GM23338 (cell line): ENCODE results near the gene GRAMD1A. TPM values are rescaled to one million over a fixed set of nuclear protein-coding genes. Genes with fewer than 3 reads are reported as not detected.
A peak's percentile ranks its signal among the peaks of the same experiment; 100 is the strongest.

ENCODE experiments used
- ATAC-seq: fragments of 200-7000 bp; cut with Tn5 transposase; 3 replicates; pipeline ENCODE4 v1.9.1; 2020
- DNase-seq: peaks from one replicate; pipeline ENCODE4 v3.0.0-alpha.2; 2015; ENCODE audit warnings: low spot score
- H2AFZ ChIP-seq: fragments of 200-600 bp; sonication (generic); 2 replicates; pipeline ENCODE4 v1.8.0; 2016; ENCODE audit warnings: antibody characterized with exemption, mild to moderate bottlenecking, moderate library complexity
- H3F3A ChIP-seq: fragments of 200-600 bp; sonication (generic); replicated peaks from 2 replicates; pipeline ENCODE4 v1.8.0; 2017; ENCODE audit warnings: antibody characterized with exemption, mixed run types, low read depth
- H3K27ac ChIP-seq: fragments of 200-600 bp; sonication (generic); 2 replicates; pipeline ENCODE4 v1.6.1; 2016; ENCODE audit warnings: low read depth
- H3K27me3 ChIP-seq: fragments of 200-600 bp; sonication (generic); 2 replicates; pipeline ENCODE4 v1.8.0; 2016; ENCODE audit warnings: mild to moderate bottlenecking, mixed run types, moderate library complexity; ENCODE audit not compliant: insufficient read depth
- H3K36me3 ChIP-seq: fragments of 200-600 bp; sonication (generic); 2 replicates; pipeline ENCODE4 v1.8.0; 2016; ENCODE audit warnings: mild to moderate bottlenecking; ENCODE audit not compliant: insufficient read depth
- H3K4me1 ChIP-seq: fragments of 200-600 bp; sonication (generic); 2 replicates; pipeline ENCODE4 v1.8.0; 2016; ENCODE audit warnings: mild to moderate bottlenecking, moderate library complexity; ENCODE audit not compliant: insufficient read depth
- H3K4me2 ChIP-seq: fragments of 200-600 bp; sonication (generic); 2 replicates; pipeline ENCODE4 v1.7.1; 2017; ENCODE audit warnings: mixed run types
- H3K4me3 ChIP-seq: fragments of 200-600 bp; sonication (generic); 2 replicates; pipeline ENCODE4 v1.6.1; 2016; ENCODE audit warnings: mixed run types
- H3K79me2 ChIP-seq: fragments of 200-600 bp; sonication (generic); replicated peaks from 2 replicates; pipeline ENCODE4 v1.8.0; 2017; ENCODE audit warnings: mild to moderate bottlenecking; ENCODE audit not compliant: insufficient read depth
- H3K9me2 ChIP-seq: fragments of 200-600 bp; sonication (generic); 2 replicates; pipeline ENCODE4 v1.8.0; 2017; ENCODE audit not compliant: insufficient read depth
- H4K20me1 ChIP-seq: fragments of 200-600 bp; sonication (generic); replicated peaks from 2 replicates; pipeline ENCODE4 v1.8.0; 2017; ENCODE audit warnings: mild to moderate bottlenecking; ENCODE audit not compliant: insufficient read depth
- H3K27ac Mint-ChIP-seq: 2 replicates; pipeline ENCODE4 v1.8.0; 2020; ENCODE audit warnings: inconsistent platforms, mild to moderate bottlenecking, moderate library complexity, mixed read lengths
- H3K27me3 Mint-ChIP-seq: 3 replicates; pipeline ENCODE4 v1.8.0; 2022; ENCODE audit warnings: low read depth, mild to moderate bottlenecking, moderate library complexity, mixed read lengths, inconsistent platforms; ENCODE audit not compliant: insufficient read depth, poor library complexity
- H3K36me3 Mint-ChIP-seq: 3 replicates; pipeline ENCODE4 v1.8.0; 2021; ENCODE audit warnings: low read depth, mild to moderate bottlenecking, inconsistent platforms, moderate library complexity, mixed read lengths
- H3K4me1 Mint-ChIP-seq: 3 replicates; pipeline ENCODE4 v1.8.0; 2020; ENCODE audit warnings: mild to moderate bottlenecking, inconsistent platforms, mixed read lengths
- H3K4me3 Mint-ChIP-seq: 3 replicates; pipeline ENCODE4 v1.8.0; 2021; ENCODE audit warnings: moderate library complexity, mild to moderate bottlenecking, inconsistent platforms, mixed read lengths
- H3K9me3 Mint-ChIP-seq: 3 replicates; pipeline ENCODE4 v1.8.0; 2020; ENCODE audit warnings: moderate library complexity, mild to moderate bottlenecking, inconsistent platforms, mixed read lengths
- CREB1 ChIP-seq: fragments of 250-450 bp; sonication (Bioruptor Pico); IDR thresholded peaks from 2 replicates; pipeline ENCODE4 v1.5.0; 2020; ENCODE audit warnings: low read depth, mild to moderate bottlenecking, moderate library complexity
- EZH2 ChIP-seq: fragments of 200-600 bp; sonication (generic); IDR thresholded peaks from one replicate; pipeline ENCODE4 v1.8.0; 2017; ENCODE audit warnings: antibody characterized with exemption, mild to moderate bottlenecking, low read depth; ENCODE audit not compliant: unreplicated experiment
- EZH2phosphoT487 ChIP-seq: fragments of 200-600 bp; sonication (generic); IDR thresholded peaks from one replicate; pipeline ENCODE4 v1.8.1; 2018; ENCODE audit warnings: antibody characterized with exemption; ENCODE audit not compliant: unreplicated experiment
- JUNB ChIP-seq: IDR thresholded peaks from one replicate; pipeline ENCODE4 v1.6.1; 2016; ENCODE audit warnings: antibody characterized with exemption; ENCODE audit not compliant: unreplicated experiment
- NANOG ChIP-seq: IDR thresholded peaks from 2 replicates; pipeline ENCODE4 v1.6.1; 2016; ENCODE audit warnings: antibody characterized with exemption, borderline replicate concordance
- POLR2AphosphoS5 ChIP-seq: IDR thresholded peaks from 2 replicates; pipeline ENCODE4 v1.6.1; 2016; ENCODE audit warnings: antibody characterized with exemption, low read depth
- STAT1 ChIP-seq: IDR thresholded peaks from one replicate; pipeline ENCODE4 v1.6.1; 2016; ENCODE audit warnings: antibody characterized with exemption; ENCODE audit not compliant: unreplicated experiment
- ZNF114 ChIP-seq: fragments of 250-450 bp; sonication (Bioruptor Pico); IDR thresholded peaks from 2 replicates; pipeline ENCODE4 v1.5.0; 2020; ENCODE audit warnings: mild to moderate bottlenecking, moderate library complexity
- ZNF331 ChIP-seq: fragments of 250-450 bp; sonication (Bioruptor Pico); IDR thresholded peaks from 2 replicates; pipeline ENCODE4 v1.5.0; 2020; ENCODE audit warnings: low read depth, mild to moderate bottlenecking, moderate library complexity
- polyA plus RNA-seq: library from polyadenylated mRNA; unstranded; fragments of >200 nt; fragmentation: Nextera tagmentation; extraction: Ambion mirVana; gene quantifications from 2 replicates; pipeline ENCODE4 v1.2.1, GENCODE V29; 2016
- total RNA-seq: library from RNA; depleted of rRNA; stranded (reverse); fragments of >200 nt; shearing (Covaris generic); gene quantifications from 2 replicates; pipeline ENCODE4 v1.2.3, GENCODE V29; 2014
- TF ChIP-seq, protein P1 (sequence below), 2 experiments: fragments of 200-600 bp in 1 of 2; sonication (generic) in 1 of 2; conservative IDR thresholded peaks; 2 replicates each; pipeline versions ENCODE4 v1.5.1 to v1.6.1; 2016 to 2017; ENCODE audit warnings: antibody characterized with exemption in 2 of 2, low read depth in 2 of 2, mild to moderate bottlenecking in 2 of 2, moderate library complexity in 1 of 2
- TF ChIP-seq, protein P2 (sequence below): IDR thresholded peaks from one replicate; pipeline ENCODE4 v1.6.1; 2018; ENCODE audit warnings: antibody characterized with exemption; ENCODE audit not compliant: unreplicated experiment
- TF ChIP-seq, protein P3 (sequence below): fragments of 250-450 bp; sonication (Bioruptor Pico); IDR thresholded peaks from 2 replicates; pipeline ENCODE4 v1.5.0; 2020; ENCODE audit warnings: mild to moderate bottlenecking, moderate library complexity
- TF ChIP-seq, protein P4 (sequence below): IDR thresholded peaks from 2 replicates; pipeline ENCODE4 v1.6.1; 2016; ENCODE audit warnings: antibody characterized with exemption

Gene GRAMD1A
- total and polyA plus RNA-seq, 2 experiments from 2014 or later = 122 to 174 TPM

DNA sequence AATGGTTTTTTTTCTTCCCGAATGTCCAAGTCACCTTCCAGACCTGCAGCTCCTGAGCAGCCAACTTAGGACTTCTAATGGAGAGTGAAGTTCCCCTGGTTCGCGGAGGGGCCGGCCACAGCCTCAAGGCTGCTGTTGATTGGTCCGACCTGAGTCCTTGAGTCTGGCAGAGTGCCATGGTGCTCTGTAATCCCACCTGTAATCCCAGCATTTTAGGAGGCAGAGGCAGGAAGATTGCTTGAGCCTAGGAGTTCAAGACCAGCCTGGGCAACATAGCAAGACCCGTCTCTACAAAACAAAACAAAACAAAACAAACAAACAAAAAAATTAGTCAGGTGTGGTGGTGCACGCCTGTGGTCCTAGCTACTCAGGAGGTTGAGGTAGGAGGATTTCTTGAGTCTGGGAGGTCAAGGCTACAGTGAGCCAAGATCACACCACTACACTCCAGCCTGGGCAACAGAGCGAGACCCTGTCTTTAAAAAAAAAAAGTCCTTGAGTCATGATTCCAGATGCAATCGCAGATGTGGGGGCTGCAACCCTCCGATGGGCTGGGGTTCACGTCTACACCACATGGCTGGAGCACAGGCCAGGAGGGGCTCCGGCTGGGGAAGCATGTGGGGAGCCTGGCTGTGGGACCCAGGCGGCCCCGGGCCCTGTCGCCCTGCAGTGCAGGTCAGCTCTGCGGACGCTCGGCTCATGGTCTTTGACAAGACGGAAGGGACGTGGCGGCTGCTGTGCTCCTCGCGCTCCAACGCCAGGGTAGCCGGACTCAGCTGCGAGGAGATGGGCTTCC is 59.1 kb downstream of the GRAMD1A start:
- Histone ChIP-seq H3K79me2 (no peaks in the 10 kb centered on the region), H3F3A (peaks cover 4% of the 10 kb centered on the region; the same call in 1 of the 2 replicates), H3K4me3 (no peak overlapping the region), H3K9me2 (no peaks in the 10 kb centered on the region), H3K4me1 (peaks cover 5% of the 10 kb centered on the region; the same call in 1 of the 2 replicates), H4K20me1 (no peaks in the 10 kb centered on the region), H3K36me3 (no peaks in the 10 kb centered on the region), H3K4me2 (no peak overlapping the region), H2AFZ (no peak overlapping the region), H3K27ac (no peak overlapping the region), H3K27me3 (peaks cover 6% of the 10 kb centered on the region; the same call in 1 of the 2 replicates)
- no peak overlapping the region for H3K27ac Mint-ChIP-seq
- DNase-seq (peak; percentile 42), ATAC-seq (0 out of 3 replicates have a peak, but pooled peaks have one; percentile 6)
- TF ChIP-seq POLR2AphosphoS5 (no peak), ZNF114 (CRISPR knock-in tag) (no peak), NANOG (no peak), ZNF331 (CRISPR knock-in tag) (no peak), EZH2 (no peak), JUNB (no peak), STAT1 (no peak), EZH2phosphoT487 (no peak), CREB1 (CRISPR knock-in tag) (no peak)
- TF ChIP-seq, protein P1, sequence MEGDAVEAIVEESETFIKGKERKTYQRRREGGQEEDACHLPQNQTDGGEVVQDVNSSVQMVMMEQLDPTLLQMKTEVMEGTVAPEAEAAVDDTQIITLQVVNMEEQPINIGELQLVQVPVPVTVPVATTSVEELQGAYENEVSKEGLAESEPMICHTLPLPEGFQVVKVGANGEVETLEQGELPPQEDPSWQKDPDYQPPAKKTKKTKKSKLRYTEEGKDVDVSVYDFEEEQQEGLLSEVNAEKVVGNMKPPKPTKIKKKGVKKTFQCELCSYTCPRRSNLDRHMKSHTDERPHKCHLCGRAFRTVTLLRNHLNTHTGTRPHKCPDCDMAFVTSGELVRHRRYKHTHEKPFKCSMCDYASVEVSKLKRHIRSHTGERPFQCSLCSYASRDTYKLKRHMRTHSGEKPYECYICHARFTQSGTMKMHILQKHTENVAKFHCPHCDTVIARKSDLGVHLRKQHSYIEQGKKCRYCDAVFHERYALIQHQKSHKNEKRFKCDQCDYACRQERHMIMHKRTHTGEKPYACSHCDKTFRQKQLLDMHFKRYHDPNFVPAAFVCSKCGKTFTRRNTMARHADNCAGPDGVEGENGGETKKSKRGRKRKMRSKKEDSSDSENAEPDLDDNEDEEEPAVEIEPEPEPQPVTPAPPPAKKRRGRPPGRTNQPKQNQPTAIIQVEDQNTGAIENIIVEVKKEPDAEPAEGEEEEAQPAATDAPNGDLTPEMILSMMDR (conservative IDR thresholded peaks at IDR 0.05; ENCODE audit: low read depth in 2 of 2) = no peak
- TF ChIP-seq, protein P2, sequence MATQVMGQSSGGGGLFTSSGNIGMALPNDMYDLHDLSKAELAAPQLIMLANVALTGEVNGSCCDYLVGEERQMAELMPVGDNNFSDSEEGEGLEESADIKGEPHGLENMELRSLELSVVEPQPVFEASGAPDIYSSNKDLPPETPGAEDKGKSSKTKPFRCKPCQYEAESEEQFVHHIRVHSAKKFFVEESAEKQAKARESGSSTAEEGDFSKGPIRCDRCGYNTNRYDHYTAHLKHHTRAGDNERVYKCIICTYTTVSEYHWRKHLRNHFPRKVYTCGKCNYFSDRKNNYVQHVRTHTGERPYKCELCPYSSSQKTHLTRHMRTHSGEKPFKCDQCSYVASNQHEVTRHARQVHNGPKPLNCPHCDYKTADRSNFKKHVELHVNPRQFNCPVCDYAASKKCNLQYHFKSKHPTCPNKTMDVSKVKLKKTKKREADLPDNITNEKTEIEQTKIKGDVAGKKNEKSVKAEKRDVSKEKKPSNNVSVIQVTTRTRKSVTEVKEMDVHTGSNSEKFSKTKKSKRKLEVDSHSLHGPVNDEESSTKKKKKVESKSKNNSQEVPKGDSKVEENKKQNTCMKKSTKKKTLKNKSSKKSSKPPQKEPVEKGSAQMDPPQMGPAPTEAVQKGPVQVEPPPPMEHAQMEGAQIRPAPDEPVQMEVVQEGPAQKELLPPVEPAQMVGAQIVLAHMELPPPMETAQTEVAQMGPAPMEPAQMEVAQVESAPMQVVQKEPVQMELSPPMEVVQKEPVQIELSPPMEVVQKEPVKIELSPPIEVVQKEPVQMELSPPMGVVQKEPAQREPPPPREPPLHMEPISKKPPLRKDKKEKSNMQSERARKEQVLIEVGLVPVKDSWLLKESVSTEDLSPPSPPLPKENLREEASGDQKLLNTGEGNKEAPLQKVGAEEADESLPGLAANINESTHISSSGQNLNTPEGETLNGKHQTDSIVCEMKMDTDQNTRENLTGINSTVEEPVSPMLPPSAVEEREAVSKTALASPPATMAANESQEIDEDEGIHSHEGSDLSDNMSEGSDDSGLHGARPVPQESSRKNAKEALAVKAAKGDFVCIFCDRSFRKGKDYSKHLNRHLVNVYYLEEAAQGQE = no peak
- TF ChIP-seq, protein P3, sequence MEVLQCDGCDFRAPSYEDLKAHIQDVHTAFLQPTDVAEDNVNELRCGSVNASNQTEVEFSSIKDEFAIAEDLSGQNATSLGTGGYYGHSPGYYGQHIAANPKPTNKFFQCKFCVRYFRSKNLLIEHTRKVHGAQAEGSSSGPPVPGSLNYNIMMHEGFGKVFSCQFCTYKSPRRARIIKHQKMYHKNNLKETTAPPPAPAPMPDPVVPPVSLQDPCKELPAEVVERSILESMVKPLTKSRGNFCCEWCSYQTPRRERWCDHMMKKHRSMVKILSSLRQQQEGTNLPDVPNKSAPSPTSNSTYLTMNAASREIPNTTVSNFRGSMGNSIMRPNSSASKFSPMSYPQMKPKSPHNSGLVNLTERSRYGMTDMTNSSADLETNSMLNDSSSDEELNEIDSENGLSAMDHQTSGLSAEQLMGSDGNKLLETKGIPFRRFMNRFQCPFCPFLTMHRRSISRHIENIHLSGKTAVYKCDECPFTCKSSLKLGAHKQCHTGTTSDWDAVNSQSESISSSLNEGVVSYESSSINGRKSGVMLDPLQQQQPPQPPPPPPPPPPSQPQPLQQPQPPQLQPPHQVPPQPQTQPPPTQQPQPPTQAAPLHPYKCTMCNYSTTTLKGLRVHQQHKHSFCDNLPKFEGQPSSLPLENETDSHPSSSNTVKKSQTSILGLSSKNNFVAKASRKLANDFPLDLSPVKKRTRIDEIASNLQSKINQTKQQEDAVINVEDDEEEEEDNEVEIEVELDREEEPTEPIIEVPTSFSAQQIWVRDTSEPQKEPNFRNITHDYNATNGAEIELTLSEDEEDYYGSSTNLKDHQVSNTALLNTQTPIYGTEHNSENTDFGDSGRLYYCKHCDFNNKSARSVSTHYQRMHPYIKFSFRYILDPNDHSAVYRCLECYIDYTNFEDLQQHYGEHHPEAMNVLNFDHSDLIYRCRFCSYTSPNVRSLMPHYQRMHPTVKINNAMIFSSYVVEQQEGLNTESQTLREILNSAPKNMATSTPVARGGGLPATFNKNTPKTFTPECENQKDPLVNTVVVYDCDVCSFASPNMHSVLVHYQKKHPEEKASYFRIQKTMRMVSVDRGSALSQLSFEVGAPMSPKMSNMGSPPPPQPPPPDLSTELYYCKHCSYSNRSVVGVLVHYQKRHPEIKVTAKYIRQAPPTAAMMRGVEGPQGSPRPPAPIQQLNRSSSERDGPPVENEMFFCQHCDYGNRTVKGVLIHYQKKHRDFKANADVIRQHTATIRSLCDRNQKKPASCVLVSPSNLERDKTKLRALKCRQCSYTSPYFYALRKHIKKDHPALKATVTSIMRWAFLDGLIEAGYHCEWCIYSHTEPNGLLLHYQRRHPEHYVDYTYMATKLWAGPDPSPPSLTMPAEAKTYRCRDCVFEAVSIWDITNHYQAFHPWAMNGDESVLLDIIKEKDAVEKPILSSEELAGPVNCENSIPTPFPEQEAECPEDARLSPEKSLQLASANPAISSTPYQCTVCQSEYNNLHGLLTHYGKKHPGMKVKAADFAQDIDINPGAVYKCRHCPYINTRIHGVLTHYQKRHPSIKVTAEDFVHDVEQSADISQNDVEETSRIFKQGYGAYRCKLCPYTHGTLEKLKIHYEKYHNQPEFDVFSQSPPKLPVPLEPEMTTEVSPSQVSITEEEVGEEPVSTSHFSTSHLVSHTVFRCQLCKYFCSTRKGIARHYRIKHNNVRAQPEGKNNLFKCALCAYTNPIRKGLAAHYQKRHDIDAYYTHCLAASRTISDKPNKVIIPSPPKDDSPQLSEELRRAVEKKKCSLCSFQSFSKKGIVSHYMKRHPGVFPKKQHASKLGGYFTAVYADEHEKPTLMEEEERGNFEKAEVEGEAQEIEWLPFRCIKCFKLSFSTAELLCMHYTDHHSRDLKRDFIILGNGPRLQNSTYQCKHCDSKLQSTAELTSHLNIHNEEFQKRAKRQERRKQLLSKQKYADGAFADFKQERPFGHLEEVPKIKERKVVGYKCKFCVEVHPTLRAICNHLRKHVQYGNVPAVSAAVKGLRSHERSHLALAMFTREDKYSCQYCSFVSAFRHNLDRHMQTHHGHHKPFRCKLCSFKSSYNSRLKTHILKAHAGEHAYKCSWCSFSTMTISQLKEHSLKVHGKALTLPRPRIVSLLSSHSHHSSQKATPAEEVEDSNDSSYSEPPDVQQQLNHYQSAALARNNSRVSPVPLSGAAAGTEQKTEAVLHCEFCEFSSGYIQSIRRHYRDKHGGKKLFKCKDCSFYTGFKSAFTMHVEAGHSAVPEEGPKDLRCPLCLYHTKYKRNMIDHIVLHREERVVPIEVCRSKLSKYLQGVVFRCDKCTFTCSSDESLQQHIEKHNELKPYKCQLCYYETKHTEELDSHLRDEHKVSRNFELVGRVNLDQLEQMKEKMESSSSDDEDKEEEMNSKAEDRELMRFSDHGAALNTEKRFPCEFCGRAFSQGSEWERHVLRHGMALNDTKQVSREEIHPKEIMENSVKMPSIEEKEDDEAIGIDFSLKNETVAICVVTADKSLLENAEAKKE (CRISPR knock-in tag) = no peak
- TF ChIP-seq, protein P4, sequence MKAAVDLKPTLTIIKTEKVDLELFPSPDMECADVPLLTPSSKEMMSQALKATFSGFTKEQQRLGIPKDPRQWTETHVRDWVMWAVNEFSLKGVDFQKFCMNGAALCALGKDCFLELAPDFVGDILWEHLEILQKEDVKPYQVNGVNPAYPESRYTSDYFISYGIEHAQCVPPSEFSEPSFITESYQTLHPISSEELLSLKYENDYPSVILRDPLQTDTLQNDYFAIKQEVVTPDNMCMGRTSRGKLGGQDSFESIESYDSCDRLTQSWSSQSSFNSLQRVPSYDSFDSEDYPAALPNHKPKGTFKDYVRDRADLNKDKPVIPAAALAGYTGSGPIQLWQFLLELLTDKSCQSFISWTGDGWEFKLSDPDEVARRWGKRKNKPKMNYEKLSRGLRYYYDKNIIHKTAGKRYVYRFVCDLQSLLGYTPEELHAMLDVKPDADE = no peak
- peaks cover 17% of the 10 kb centered on the region for H3K4me1 Mint-ChIP-seq
- peaks cover 16% of the 10 kb centered on the region for H3K27me3 Mint-ChIP-seq
- no peaks in the 10 kb centered on the region; the same call in 2 of the 3 replicates for H3K9me3 Mint-ChIP-seq
- no peak overlapping the region for H3K4me3 Mint-ChIP-seq
- H3K36me3 Mint-ChIP-seq = no peaks in the 10 kb centered on the region; the same call in 2 of the 3 replicates
